Esophagus muscularis mucosa (tissue), 4 donors: ENCODE measurements around the gene ATIC. TPM values are rescaled to one million over a fixed set of nuclear protein-coding genes. Genes with fewer than 3 reads are reported as not detected.

Experiments
- DNase-seq: peaks from one replicate; pipeline ENCODE4 v3.0.0-alpha.2; 2017; ENCODE audit errors: extremely low spot score
- H3K27ac ChIP-seq, 4 donors: fragments of 200-600 bp; sonication (generic); replicated peaks in 1 of 4; 1 replicate in 3 of 4; 2 replicates in 1 of 4; pipeline ENCODE4 v1.5.1; 2016 to 2019; ENCODE audit warnings: mild to moderate bottlenecking in 1 of 4
- H3K27me3 ChIP-seq, 4 donors: fragments of 200-600 bp; sonication (generic); one replicate each; pipeline versions ENCODE4 v1.5.1 to v1.6.0; 2016 to 2019
- H3K36me3 ChIP-seq, 4 donors: fragments of 200-600 bp; sonication (generic); one replicate each; pipeline ENCODE4 v1.5.1; 2016 to 2019
- H3K4me1 ChIP-seq, 4 donors: fragments of 200-600 bp; sonication (generic); one replicate each; pipeline ENCODE4 v1.5.1; 2016 to 2019
- H3K4me3 ChIP-seq, 4 donors: fragments of 200-600 bp; sonication (generic); 1 replicate in 2 of 4; 2 replicates in 2 of 4; pipeline ENCODE4 v1.5.1; 2016 to 2019; ENCODE audit warnings: mild to moderate bottlenecking in 4 of 4, moderate library complexity in 1 of 4
- H3K9me3 ChIP-seq, 4 donors: fragments of 200-600 bp; sonication (generic); 1 replicate in 3 of 4; 2 replicates in 1 of 4; pipeline ENCODE4 v1.5.1; 2016 to 2019
- CTCF ChIP-seq, 3 experiments: fragments of 200-600 bp in 2 of 3; fragments of 450-650 bp in 1 of 3; sonication (generic) in 2 of 3; IDR thresholded peaks; one replicate each; pipeline ENCODE4 v1.5.1; 2017 to 2019; ENCODE audit warnings: antibody characterized with exemption in 3 of 3, mild to moderate bottlenecking in 2 of 3, moderate library complexity in 1 of 3
- EP300 ChIP-seq: sonication (generic); formaldehyde crosslinking; IDR thresholded peaks from one replicate; pipeline ENCODE4 v1.6.1; 2017; ENCODE audit warnings: antibody characterized with exemption
- POLR2A ChIP-seq: fragments of 450-650 bp; IDR thresholded peaks from one replicate; pipeline ENCODE4 v1.6.1; 2017; ENCODE audit warnings: antibody characterized with exemption, moderate library complexity, mild to moderate bottlenecking, low read depth
- POLR2AphosphoS5 ChIP-seq, 2 donors: sonication (generic); formaldehyde crosslinking; IDR thresholded peaks; one replicate each; pipeline ENCODE4 v1.6.1; 2017; ENCODE audit warnings: antibody characterized with exemption in 2 of 2
- WGBS: methylation state at CpG from one replicate; pipeline ENCODE4 v1.1.5; 2018; 5-methylcytosine and 5-hydroxymethylcytosine counted together
- intact Hi-C: fragments of 100-400 bp; cut with DNase I; formaldehyde crosslinking; loops from one replicate; pipeline ENCODE4 v1.15.1; 2023
- total RNA-seq, 4 donors: library from RNA; depleted of rRNA; stranded (reverse); fragments of >200 nt; gene quantifications; one replicate each; pipeline versions ENCODE4 v1.1.0 to v1.2.1, GENCODE V29; 2016

ATIC gene
- total RNA-seq, 4 donors from 2014 or later = 29.1 to 50.8 (median 34.4) TPM

- peaks cover 66 to 100% (median 87%) of the 10 kb centered on the region in 4 donors for H3K36me3 ChIP-seq
- WGBS = 77% methylated on average over 10 of the region's 10 CpGs
Observed at GRCh38 chr2:215364157-215365155, 52.6 kb downstream of the ATIC start.

GRCh38 chr2:215365184-215365658, 53.4 kb downstream of the ATIC start:
- 61% methylated on average over 4 of the region's 4 CpGs for WGBS
- Histone ChIP-seq H3K4me1 (peaks cover 0 to 12% (median 8%) of the 10 kb centered on the region in 4 donors), H3K36me3 (peaks cover 73 to 100% (median 89%) of the 10 kb centered on the region in 4 donors), H3K4me3 (no peak overlapping the region), H3K9me3 (no peaks in the 10 kb centered on the region), H3K27me3 (no peaks in the 10 kb centered on the region), H3K27ac (peak overlapping the region; percentile 8 to 60 (median 28))
- DNase-seq = no peak
- intact Hi-C loops = no loop called here
- TF ChIP-seq POLR2AphosphoS5 (IDR thresholded peaks at IDR 0.05) = peak in 1 of 2 donors; percentile 2
- TF ChIP-seq CTCF (IDR thresholded peaks at IDR 0.05) = no peak

More at GRCh38 chr2:215364157-215365155, 52.6 kb downstream of the ATIC start:
- no peaks in the 10 kb centered on the region for H3K27me3 ChIP-seq
- H3K4me3 ChIP-seq = no peak overlapping the region
- H3K27ac ChIP-seq = peak overlapping the region; percentile 8 to 60 (median 20)
- DNase-seq = peak; percentile 60
- no peaks in the 10 kb centered on the region for H3K9me3 ChIP-seq
- intact Hi-C loops = no loop called here
- peaks cover 0 to 10% (median 5%) of the 10 kb centered on the region in 4 donors for H3K4me1 ChIP-seq
- peak in 1 of 2 donors; percentile 3 for TF ChIP-seq POLR2AphosphoS5 (IDR thresholded peaks at IDR 0.05)
- TF ChIP-seq POLR2A = no peak

GRCh38 chr2:215366440-215367032, 54.7 kb downstream of the ATIC start:
- TF ChIP-seq EP300 = no peak
- no peak for TF ChIP-seq POLR2AphosphoS5 (IDR thresholded peaks at IDR 0.05)
- TF ChIP-seq CTCF (IDR thresholded peaks at IDR 0.05) = no peak
- TF ChIP-seq POLR2A = no peak
- H3K27ac ChIP-seq = peak overlapping the region in 2 of 4 donors; percentile 21 to 44
- WGBS = 83% methylated on average over 4 of the region's 4 CpGs
- peaks cover 70 to 100% (median 86%) of the 10 kb centered on the region in 4 donors for H3K36me3 ChIP-seq
- no peaks in the 10 kb centered on the region for H3K27me3 ChIP-seq
- intact Hi-C loops = no loop called here
- no peak for DNase-seq
- no peak overlapping the region for H3K4me3 ChIP-seq
- no peaks in the 10 kb centered on the region for H3K9me3 ChIP-seq
- peaks cover 0 to 24% (median 11%) of the 10 kb centered on the region in 4 donors for H3K4me1 ChIP-seq

GRCh38 chr2:215367662-215368492, 56.0 kb downstream of the ATIC start:
- no peak for TF ChIP-seq POLR2A
- no peak for TF ChIP-seq POLR2AphosphoS5 (IDR thresholded peaks at IDR 0.05)
- TF ChIP-seq CTCF (IDR thresholded peaks at IDR 0.05) = no peak
- TF ChIP-seq EP300 = no peak
- H3K4me1 ChIP-seq = peaks cover 0 to 30% (median 14%) of the 10 kb centered on the region in 4 donors
- WGBS = 72% methylated on average over 11 of the region's 11 CpGs
- H3K4me3 ChIP-seq = no peak overlapping the region
- no peaks in the 10 kb centered on the region for H3K27me3 ChIP-seq
- intact Hi-C loops = no loop called here
- peak overlapping the region in 3 of 4 donors; percentile 1 to 41 (median 5) for H3K27ac ChIP-seq
- H3K36me3 ChIP-seq = peaks cover 64 to 100% (median 83%) of the 10 kb centered on the region in 4 donors
- DNase-seq = no peak
- H3K9me3 ChIP-seq = no peaks in the 10 kb centered on the region
